GM18502 (cell line): Measurements from ENCODE around the gene CHAF1A.
A peak's percentile ranks its signal among the peaks of the same experiment; 100 is the strongest.

ENCODE experiments used
- ATAC-seq: cut with Tn5 transposase; IDR thresholded peaks from one replicate; pipeline ENCODE4 v1.9.1; 2021; ENCODE audit warnings: mild to moderate bottlenecking; ENCODE audit not compliant: unreplicated experiment, poor library complexity

CHAF1A gene

GRCh38 chr19:4365791-4366665 is 36.4 kb upstream of the CHAF1A start:
- no peak for ATAC-seq

DNA sequence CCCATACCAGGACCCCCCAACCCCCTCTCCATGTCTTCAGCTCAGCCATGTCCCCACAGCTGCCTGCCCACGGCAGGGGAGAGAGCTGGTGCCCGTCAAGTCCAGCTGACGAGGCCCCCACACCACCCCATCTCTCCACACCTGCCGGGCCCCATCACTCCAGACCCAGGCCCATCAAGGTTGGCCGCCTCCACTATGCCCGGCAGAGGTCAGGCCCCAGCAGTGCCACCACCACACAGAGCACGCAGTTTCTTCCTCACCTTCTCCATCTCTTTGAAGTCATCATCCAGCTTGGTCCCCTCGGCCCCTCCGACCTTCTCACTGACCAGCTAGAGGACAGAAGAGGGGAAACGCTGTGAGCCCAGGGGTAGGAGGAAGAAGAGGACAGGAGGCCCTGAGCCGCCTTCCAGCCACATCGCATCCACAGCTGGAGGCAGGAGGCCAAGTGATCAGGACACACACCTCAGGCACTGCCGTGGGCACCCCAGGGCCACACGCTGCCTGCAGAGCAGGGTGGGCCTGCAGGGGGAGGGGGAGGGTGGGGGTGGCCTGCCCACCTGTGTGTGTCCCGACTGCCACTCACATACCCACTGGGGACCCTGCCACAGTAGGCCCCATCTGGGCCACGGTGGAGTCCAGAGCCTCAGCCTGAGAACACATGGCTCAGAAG is 35.6 kb upstream of the CHAF1A start:
- no peak for ATAC-seq

DNA sequence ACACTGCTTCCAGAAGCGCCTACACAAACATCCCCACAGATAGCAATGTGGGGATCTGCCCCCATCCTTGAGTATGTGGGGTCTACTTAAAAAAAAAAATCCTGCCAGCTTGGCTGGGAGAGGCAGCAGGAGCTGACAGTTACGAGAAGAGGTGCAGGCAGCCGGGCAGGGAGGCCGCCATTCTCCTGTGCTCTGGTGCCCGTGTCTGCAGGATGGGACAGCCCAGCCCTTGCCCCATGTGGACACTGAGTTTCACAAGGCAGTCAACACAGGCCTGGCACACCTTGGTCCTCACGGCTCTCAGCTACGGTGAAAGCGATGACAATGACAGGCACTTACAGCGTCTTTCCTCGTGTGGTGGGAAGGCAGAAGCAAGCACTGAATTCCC is 35.1 kb upstream of the CHAF1A start:
- ATAC-seq, result no peak

GRCh38 chr19:4367781-4368127 is 34.7 kb upstream of the CHAF1A start:
- ATAC-seq, result no peak

DNA sequence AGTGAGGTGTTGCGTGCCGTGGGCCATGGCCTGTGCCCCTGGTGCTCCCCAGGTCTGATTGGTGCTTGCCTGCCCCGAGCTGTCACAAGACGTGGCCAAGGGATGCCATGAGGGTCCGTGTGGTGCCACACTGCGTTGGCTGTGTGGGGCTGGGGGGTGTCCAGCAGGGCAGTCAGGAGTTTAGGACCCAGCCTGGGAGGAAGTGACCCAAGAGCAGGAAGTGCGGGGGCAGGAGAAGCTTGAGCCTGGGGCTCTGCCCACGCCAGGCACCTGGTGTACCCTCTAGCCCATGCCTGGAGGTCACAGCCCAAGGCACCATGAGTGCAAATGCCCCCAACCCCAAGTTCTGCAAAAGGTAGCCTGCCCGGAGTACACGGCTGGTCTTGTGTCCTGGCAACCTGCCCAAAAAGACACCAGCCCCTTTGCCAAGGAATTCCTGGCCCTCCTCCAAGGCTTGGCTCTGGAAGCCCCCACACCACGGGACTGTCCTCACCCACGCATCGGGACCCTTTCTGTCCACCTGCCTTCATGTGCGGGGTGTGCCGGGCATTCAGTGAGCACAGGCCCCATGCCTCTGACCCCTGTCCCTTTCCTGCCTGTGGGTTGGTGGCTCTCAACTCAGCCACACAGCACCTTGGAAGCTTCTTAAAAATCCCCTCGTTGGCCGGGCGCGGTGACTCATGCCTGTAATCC is 34.2 kb upstream of the CHAF1A start:
- ATAC-seq, result no peak

- peak; percentile 45 for ATAC-seq
Measured at GRCh38 chr19:4369109-4369887, 33.1 kb upstream of the CHAF1A start.

GRCh38 chr19:4369888-4370260 is 32.6 kb upstream of the CHAF1A start:
- ATAC-seq, result peak; percentile 46

DNA sequence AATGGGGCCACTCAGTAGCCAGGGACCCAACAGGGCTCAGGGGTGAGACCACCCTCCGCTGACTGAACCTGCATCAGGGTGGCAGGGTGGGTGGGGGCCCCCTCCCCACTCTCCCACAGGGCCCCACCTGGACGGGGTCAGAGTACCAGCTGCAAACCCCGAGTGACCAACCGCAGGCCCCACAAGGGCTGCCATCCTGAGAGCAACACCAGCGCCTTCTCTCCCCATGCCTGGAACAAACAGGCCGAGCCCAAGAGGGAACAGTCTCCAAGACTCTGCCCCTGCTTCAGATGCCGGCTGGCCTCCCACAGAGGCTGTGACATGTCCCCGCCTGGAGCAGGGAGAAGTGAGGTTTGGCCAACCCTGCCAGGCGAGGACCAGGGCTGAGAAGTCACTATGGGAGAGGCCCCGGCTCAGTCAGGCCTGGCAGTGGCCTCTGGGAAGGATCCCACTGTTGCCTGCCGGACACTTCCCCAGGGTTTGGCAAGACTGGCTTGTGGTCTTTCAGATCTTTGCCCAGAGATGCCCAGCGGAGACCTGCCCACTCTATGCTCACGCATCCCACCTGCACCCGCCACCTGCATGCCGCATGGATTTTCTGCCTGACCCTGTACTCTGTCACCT is 31.9 kb upstream of the CHAF1A start:
- ATAC-seq, result no peak

DNA sequence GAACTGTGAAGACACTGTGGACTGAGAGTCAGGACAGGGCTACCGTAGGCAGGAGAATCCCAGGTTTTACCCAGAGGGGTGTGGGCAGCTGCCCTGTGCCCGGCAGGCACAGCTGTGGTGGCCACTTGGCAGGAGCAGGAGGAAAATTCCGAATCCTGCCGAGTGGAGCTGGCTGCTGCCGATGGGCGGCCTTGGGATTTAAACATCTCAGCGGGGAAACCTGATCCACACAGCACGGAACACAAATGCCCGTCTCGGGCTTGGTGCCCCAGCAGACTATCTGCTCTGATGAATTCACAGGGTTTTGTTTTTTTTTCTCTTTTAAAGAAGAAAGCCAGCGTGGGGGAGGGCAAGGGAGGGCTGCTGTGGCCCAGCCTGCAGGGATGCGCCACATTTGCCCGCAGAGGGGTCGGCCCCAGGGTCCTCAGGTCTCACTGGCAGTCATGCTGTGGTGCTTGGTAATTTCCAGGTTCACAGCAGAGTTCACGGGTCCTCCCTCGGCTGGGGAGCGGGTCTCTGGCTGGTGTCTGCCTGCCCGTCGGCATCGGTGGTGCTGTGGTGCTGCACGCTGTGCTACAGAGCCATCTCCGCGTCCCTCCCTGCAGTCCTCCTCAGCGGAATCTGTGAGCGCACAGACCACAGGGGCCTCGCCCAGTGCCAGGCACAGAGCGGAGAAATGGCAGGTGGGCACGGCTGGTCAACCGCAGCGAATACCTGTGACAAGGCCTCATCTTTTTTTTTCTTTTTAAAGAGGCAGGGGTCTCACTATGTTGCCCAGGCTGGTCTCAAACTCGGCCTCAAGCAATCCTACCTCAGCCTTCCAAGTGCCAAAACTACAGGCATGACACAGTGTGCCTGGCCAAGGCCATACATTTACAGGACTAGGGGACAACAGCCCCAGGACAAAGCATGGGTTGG is 30.9 kb upstream of the CHAF1A start:
- ATAC-seq, result no peak

DNA sequence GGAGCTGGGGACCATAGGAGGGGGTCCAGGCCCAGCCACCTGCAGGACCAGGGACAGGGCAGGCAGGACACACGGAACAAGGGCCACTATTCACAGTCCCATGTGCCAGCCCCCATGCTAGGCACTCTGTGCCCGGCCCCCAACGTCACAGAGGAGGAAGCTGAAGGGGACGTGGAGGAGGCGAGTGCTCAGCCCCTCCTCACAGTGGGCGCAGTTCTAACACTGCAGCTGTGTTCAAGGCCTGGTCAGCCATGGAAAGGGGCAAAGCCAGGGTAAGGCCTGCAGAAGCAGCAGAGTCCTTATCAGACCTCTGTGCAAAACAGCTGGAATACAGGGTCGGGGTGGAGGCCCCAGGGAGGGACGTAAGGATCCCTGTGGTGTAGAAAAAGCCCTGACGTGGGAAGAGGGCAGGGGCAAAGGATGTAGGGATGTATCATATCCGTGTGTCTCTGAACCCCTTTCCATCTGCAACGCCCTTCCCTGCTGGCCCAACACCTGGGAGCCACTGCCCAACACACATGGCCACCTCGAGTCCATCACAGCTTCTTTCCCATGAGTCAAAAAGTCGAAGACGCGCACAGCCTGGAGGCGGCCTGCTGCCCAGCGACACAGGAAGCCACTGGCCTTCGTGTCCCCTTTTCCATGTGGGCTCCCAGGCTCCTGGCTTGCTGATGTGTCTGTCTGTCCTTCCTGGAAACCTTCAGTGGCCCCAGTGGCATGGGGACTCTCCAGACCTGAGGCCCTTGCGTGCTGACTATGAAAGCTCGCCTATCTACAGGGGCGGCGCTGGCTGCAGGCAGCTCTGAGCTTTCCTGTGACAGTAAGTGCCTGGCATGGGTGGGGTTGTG is 30.1 kb upstream of the CHAF1A start:
- ATAC-seq, result no peak

DNA sequence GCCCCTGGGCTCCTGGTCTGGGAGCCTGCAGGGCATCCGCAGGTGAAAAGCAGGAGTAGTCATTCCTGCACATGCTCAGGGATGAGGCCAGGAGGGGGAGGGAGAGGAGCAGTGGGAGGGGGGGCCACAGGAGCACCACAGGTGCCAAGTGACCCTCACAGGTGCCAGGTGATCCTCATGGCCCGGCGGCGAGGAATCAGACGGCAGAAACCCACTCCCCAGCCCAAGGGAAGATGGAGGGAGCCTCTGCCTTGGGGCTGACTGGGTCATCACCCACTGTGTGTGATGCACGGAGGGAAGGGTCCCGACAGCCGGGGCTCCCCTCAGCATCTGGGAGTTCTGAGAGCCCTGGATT is 29.4 kb upstream of the CHAF1A start:
- no peak for ATAC-seq

- no peak for ATAC-seq
Measured at GRCh38 chr19:4373601-4374497, 28.6 kb upstream of the CHAF1A start.

DNA sequence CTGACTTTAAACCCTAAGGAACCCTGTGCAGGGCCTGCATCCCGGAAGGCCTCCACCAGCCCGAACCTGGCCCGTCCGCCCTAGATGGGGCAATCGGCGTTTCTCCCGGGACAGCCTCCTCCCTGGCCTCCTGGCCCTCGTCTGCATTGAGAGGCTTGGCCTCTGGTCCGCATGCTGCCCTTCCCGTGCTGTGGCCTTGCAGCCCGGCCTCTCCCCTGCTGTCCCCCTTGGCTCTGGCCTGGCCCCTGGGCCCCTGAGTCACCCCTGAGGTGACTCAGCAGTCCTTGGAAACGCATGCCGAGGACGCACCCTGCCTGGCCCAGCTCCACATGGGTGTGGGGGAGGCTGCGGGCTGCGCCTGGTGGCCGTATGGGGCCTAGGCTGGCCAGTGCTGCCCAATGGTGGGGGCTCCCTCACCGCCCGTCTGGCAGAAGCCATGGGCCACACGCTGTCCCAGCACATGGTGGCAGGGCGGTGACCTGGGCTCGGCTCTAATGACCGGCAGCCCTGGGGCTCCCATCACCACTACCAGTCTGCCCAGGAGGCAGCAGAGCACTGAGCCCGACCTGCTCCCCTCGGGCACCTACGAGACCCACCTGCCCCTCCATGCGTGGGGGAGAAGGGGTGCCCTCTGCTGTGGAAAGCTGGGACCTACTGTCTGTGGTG is 27.8 kb upstream of the CHAF1A start:
- no peak for ATAC-seq

DNA sequence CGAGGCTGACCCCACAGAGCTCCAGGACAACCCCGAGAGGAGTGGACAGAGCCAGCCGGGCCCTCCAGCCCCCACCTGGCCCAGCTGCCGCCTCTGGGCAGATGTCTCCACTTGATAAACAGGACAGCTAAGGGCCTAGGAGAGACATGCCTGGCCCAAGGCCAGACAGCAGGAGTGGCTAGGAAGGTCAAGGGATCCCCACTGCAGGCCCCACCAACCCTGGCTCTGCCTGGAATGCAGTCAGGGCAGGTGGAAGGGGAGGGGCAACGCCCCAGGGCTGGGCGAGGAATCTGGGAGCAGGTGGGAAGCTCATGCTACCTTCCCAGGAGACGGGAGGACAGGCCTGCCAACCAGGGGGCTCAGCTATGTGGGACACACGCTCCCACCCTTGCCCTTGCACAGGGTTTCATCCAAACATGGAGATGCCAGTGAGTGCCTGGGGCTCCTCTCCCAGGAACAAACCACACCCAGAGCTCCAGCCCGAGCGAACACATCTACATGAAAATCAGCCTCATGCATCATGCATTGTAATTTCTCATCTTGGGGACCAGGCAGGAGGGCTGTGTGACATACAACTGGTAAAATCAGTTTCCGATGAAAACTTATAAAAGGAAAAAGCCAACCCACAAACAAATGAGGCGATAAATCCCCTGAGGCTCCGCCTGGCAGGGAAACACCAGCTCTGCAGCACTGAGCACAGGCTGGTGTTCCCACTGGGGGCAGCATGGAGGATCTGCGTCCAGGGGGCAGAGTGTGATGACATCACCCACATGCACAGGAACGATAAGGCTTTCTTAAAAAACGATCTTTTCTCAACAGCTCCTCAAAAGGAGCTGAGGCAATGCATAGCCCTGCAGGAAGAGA is 27.0 kb upstream of the CHAF1A start:
- no peak for ATAC-seq

DNA sequence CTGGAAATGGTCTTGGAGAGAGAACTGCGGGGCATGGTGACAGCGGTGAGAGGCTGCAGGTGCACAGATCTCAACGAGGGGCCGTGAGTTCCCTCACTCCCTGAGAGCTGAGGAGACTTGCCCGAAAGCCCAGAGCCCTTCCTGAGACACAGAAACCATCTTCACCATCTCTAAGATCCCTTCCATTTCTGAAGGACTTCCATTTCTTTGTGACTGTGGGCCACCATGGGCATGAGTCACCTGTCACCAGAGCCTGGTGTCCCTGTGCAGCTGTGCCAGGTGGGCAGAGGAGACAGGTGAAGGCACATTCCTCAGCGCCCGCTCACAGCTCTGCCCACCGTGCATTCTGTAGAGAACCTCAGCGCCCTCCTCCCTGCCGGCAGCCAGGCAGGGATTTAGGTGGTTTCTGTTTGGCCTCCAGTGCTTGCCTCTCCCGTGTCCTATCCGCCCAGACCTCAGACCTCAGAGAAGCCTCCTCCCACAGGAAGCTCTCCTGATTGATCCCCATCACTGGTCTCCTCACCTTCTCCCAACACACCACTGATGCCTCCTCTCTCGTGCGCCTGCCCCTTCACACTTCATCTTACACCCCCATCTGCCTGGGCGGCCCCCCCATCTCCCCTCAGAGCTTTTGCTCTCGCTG is 26.3 kb upstream of the CHAF1A start:
- no peak for ATAC-seq

- ATAC-seq, result no peak
Measured at GRCh38 chr19:4376671-4376990, 25.8 kb upstream of the CHAF1A start.
